Raji (cell line): ENCODE data around the gene KRTAP5-9.
"Not testable (repeated sequence)": the region's sequence is repeated elsewhere in the genome, so short reads cannot be mapped to it uniquely, and the experiment has no call there.

Experiments used
- POLR2A ChIP-seq: IDR thresholded peaks from 2 replicates; pipeline ENCODE4 v1.6.1; 2011; ENCODE audit warnings: low read depth, low read length, control low read depth; ENCODE audit not compliant: insufficient read depth

The KRTAP5-9 gene

DNA sequence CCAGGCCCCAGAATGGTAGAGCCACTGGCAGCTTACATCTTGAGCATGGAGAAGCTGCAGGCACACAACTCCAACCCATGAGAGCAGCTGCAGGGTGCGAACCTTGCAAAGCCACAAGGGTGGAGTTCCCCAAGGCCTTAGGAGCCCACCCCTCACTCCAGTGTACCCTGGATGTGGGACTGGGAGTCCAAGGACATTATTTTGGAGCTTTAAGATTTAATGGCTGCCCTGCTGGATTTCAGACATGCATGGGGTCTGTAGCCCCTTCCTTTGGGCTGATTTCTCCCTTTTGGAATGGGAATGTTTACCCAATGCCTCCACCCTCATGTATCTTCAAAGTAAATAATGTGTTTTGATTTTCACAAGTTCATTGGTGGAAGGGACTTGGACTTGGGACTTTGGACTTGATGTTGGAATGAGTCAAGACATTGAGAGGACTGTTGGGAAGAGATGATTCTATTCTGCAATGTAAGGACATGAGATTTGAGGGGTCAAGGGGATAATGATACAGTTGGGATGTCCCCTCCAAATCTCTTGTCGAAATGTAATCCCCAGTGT is 22.2 kb upstream of the KRTAP5-9 start:
- no peak for TF ChIP-seq POLR2A

DNA sequence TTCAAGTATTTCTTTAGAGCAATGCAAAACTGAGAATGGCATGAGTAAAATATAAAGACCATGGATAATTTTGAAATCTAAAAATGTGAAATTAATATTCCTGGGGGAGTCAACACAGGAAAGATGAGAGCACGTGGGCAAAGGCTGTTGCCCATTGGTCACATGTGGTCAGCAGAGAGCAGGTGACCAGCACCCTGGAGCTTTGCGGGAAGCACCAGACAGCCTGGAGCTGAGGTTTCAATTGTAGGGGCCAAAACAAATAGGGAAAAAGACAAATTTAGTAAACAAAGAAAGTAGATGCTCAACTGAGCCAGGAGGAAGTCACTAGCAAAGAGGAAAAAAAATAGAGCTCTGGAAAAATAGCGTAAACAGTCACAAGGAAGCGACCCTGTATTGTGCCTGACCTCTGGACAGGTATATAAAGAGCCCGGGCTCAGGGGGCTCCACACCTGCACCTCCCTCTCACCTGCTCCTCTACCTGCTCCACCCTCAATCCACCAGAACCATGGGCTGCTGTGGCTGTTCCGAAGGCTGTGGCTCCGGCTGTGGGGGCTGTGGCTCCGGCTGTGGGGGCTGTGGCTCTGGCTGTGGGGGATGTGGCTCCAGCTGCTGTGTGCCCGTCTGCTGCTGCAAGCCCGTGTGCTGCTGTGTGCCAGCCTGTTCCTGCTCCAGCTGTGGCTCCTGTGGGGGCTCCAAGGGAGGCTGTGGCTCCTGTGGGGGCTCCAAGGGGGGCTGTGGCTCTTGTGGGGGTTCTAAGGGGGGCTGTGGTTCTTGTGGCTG is 21.2 kb upstream of the KRTAP5-9 start, which contains the start of gene KRTAP5-7:
TSS of gene KRTAP5-7 (plus strand) at position 472 of the 780 bp plus-strand sequence. CDS start at position 506, 34 bp downstream.
- not testable (repeated sequence) for TF ChIP-seq POLR2A

DNA sequence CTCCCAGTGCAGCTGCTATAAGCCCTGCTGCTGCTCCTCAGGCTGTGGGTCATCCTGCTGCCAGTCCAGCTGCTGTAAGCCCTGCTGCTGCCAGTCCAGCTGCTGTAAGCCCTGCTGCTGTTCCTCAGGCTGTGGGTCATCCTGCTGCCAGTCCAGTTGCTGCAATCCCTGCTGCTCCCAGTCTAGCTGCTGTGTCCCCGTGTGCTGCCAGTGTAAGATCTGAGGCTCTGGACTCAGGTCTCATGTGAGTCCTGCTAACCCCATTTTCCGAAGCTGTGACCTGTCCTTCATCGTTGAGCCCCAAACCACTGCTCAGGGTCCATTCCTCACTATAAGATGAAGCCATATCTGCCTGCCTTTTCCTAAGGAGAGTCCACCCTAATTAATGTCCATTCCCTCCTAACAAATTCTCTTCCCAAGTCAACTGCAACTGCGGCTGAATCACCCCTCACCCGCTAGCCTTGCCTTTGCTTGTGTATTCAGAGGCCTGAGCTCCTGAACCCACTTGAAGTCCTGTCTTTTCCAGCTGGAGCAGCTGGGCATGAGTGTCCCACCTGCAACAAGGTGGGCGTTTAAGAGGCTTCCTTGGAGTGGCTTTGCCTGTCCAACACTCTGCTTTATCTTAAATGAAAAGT is 20.5 kb upstream of the KRTAP5-9 start:
- TF ChIP-seq POLR2A, result no peak

DNA sequence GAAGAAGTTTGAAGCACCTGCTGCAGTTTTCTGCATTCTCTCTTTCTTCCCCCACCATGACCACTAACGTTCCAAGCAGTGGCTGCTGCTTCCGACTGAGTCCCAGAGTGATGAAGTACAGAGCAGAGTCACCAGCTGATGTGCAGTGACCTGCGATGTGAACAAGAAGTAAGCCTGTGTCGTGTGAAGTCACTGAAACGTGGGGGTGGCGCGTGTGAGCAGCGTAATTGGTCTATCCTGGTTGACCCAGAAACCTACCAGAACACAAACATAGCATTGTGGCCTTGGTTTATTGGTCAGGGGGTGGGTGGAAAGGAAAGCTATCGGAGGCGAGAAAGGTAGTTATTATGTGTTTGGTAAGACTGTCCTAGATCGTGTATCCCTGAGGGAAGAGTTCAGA is 17.6 kb upstream of the KRTAP5-9 start:
- TF ChIP-seq POLR2A, result no peak

DNA sequence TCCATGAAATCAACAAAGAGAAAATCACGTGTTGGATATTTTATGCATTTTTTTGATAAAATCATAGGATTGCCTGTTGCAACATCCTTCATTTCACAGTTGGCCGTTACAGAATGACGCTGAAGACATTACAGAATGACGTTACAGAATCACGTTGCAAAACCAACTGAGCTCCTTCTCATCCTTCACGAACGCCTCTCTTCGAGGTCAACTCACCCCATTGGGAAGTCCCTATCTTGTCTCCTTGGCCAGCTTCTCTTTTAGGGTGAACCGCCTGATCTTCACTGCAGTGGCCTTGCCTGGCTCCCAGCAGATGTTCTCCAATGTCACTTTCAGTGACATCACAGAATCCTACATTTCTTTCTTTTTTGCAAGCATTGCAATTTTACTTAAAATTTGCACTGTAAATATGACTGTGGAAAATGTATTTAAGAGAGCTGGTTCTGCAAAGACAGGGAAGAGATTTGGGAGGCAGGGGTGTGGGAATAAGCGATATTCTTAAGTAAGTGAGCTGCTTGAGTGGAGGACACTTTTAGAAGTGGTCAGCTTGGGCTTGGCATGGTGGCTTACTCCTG is 16.1 kb upstream of the KRTAP5-9 start:
- TF ChIP-seq POLR2A, result no peak

DNA sequence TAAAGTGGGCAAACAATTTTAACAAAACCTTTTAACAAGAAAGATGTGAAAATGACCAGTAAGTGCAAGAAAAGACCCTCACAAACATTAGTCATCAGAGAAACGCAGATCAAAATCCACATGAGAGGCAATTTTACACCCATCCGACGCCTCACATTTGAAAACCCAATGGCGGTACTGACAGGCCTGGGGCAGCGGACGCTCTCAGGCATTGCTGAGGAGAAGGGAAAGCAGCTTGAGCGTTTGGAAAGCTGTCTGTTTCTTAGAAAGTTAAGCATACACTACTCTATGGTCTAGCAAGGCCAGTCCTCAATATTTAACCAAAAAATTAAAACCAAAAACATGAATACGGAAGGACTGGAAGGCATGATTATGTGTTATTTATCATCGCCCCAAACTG is 12.4 kb upstream of the KRTAP5-9 start:
- no peak for TF ChIP-seq POLR2A

DNA sequence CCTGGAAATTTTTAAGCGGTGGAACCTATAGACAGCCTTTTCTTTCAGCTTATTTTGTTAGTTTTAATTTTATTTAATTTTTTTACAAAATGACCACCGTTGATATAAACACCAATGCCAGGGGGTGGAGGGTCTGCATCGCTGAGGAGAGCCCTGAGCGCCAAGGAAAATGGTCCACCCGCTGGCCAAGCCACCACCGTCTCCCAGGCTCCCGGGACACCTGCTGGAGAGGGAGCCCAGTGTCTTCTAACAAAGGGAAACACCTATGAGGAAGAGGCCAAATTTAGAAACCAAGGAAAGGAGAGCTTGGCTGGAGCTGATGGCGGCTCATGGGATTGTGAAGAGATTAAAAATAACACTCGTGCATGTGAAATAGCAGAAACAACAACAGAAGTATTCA is 10.7 kb upstream of the KRTAP5-9 start:
- no peak for TF ChIP-seq POLR2A

DNA sequence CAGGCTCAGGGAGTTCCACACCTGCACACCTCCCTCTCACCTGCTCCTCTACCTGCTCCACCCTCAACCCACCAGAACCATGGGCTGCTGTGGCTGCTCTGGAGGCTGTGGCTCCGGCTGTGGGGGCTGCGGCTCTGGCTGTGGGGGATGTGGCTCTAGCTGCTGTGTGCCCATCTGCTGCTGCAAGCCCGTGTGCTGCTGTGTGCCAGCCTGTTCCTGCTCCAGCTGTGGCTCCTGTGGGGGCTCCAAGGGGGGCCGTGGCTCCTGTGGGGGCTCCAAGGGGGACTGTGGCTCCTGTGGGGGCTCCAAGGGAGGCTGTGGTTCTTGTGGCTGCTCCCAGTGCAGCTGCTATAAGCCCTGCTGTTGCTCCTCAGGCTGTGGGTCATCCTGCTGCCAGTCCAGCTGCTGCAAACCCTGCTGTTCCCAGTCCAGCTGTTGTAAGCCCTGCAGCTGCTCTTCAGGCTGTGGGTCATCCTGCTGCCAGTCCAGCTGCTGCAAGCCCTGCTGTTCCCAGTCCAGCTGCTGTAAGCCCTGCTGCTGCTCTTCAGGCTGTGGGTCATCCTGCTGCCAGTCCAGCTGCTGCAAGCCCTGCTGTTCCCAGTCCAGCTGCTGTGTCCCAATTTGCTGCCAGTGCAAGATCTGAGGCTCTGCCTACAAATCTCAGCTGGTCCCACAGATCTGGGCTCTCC is 10.1 kb upstream of the KRTAP5-9 start, which contains the start of gene KRTAP5-8:
TSS of gene KRTAP5-8 (plus strand) at position 49 of the 689 bp plus-strand sequence. CDS start at position 80, 31 bp downstream.
- not testable (repeated sequence) for TF ChIP-seq POLR2A

DNA sequence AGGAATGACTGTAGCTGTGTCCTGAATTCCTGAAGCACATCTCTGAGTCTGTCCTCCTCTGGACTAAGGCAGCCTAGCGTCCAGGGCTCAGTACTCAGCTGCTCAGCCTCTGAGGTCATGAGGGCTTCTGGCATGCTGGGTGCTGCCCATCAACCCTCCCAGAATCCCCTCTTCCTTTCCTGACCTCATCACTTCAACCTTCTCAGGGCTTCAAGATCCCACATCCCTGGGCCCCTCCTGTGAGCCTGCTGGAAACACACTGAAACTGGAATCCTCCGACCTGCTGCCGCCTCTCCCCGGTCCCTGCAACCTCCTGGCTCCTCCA is 9.6 kb upstream of the KRTAP5-9 start:
- no peak for TF ChIP-seq POLR2A

DNA sequence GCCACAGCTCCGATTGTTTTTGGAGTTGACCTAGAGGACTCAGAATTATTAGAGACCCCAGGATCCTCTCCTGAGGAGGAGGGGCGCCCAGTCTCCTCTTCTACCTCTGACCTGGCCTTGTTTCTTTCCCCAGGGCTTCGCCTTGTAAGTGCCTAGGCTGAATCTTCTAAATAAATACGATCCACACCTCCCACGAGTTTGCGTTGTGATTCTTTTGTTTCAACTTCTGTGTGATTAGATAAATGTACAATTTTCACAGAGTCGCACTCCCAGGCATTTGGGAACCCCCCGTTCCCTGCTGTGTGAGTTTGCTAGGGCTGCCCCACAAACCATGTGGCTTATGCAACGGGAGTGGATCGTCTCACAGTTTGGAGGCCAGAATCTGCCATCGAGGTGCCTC is 9.2 kb upstream of the KRTAP5-9 start:
- no peak for TF ChIP-seq POLR2A

DNA sequence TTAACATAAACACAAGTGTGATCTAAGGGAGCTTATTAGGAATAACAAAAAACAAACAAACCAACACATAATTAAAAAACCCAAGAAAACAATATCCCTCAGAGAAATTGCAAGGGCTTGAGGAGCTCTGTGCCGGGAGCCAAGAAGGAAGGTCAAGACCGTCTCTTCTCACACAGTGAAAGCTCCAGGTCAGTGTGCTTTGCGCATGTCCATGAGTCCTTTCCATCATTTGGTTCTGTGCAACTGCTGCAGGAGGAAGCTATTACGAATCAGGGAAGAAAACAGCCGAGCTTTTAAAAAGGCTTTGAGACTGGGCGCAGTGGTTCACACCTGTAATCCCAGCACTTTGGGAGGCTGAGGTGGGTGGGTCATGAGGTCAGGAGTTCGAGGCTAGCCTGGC is 5.8 kb upstream of the KRTAP5-9 start:
- TF ChIP-seq POLR2A, result no peak

DNA sequence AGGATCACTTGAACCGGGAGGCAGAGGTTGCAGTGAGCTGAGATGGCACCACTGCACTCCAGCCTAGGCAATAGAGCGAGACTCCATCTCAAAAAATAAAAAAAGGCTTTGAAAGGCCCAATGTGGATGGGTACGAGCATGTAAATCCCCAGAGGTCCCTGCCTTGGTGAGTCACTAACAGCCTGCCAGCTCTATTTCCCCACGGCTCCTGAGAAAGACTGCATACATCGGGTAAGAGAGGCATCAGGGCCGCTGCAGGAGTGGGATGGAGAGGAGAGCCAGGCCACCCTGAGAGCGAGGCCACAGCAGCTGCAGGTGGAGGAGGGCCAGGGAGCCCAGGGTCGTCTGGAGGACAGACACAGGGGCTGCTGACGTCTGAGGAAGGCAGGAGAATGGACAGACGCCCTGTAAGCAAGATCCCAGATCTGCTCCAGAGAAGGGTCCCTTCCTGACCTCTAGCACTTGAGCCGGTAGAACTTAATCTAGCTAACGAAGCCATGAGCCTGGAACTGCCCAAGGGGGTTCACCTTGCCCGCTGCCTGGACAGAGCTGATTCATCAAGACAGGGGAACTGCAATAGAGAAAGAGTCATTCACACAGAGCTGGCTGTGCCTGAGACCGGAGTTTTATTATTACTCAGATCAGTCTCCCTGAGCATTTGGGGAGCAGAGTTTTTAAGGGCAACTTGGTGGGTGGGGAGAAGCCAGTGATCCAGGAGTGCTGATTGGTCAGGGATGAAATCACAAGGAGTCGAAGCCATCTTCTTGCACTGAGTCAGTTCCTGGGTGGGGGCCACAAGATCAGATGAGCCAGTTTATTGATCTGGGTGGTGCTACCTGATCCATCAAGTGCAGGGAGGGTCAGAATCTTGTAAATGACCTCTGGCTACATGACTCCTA is 5.1 kb upstream of the KRTAP5-9 start:
- TF ChIP-seq POLR2A, result no peak

DNA sequence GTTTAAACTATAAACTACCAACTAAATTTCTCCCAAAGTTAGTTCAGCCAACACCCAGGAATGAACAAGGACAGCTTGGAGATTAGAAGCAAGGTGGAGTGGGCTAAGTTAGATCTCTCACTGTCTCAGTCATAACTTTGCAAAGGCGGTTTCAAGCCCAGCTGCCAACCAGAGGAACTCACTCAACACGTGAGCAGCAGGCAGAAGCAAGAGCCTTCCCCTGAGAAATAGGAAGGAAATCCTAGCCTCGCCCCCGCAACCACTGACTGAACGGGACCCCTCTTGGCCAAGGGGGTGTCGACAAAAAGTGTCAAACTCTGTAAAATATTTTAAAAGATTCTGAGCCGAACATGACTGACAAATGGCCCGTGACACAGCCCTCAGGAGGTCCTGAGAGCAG is 4.4 kb upstream of the KRTAP5-9 start:
- no peak for TF ChIP-seq POLR2A

DNA sequence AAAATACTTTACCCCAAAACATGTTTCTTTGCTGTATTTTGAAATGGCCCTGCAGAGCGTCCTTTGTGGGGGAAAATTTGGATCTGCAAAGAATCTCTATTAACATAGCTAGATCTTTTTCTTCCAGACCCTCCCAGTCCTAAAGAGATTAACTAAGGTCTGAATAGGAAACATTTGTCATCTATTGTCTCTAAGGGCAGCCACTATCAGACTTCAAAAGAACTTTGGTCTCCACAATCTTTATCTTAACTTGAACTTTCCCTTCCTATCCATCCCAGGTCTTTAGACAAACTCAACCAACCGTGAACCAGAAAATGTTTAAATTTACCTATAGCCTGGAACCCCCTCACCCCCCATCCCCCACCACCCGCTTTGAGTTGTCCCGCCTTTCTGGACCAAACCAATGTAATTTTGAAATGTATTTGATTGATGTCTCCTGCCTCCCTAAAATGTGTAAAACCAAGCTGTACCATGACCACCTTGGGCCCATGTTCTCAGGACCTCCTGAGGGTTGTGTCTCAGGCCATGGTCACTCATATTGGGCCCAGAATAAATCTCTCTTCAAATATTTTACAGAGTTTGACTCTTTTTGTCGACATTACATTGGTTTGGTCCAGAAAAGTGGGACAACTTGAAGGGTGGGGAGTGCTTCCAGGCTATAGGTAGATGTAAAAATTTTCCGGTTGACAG is 3.5 kb upstream of the KRTAP5-9 start:
- TF ChIP-seq POLR2A, result no peak
